GM12878 (cell line): ENCODE results near the gene HNRNPA0. TPM values are rescaled to one million over a fixed set of nuclear protein-coding genes. Genes with fewer than 3 reads are reported as not detected.

Experiments used
- ATAC-seq: fragments of 200-7000 bp; cut with Tn5 transposase; 3 replicates; pipeline ENCODE4 v1.9.1; 2020; ENCODE audit warnings: mild to moderate bottlenecking, moderate library complexity
- BruUV-seq: library from RNA; stranded (reverse); fragments of 400-500 nt; replicated peaks from 2 replicates; lab custom pipeline; 2021; lab: Mats Ljungman, UMichigan
- CTCF ChIA-PET: fragments of 300-600 bp; sonication (Branson Sonifier 250); formaldehyde crosslinking; extraction: SDS; loops from one replicate; lab custom pipeline; 2021; ENCODE audit warnings: inconsistent platforms; lab: Yijun Ruan, JAX
- POLR2A ChIA-PET: fragments of 350-600 bp; formaldehyde crosslinking; extraction: SDS; loops from one replicate; lab custom pipeline; 2021; ENCODE audit warnings: inconsistent platforms; lab: Charles Lee
- RAD21 ChIA-PET: fragments of 300-600 bp; sonication (Branson Sonifier 250); formaldehyde crosslinking; loops from one replicate; lab custom pipeline; 2023; ENCODE audit warnings: antibody characterized with exemption; ENCODE audit not compliant: unreplicated experiment; lab: Charles Lee
- SMC1A ChIA-PET: fragments of 300-600 bp; sonication (Branson Sonifier 250); formaldehyde crosslinking; loops from one replicate; lab custom pipeline; 2023; ENCODE audit not compliant: unreplicated experiment, uncharacterized antibody; lab: Charles Lee
- DNase-seq: peaks from one replicate; pipeline ENCODE4 v3.0.0-alpha.2; 2011; ENCODE audit warnings: low read depth, low spot score
- FAIRE-seq: peaks from 3 replicates; lab custom pipeline; 2011; peaks lifted over from hg19 to GRCh38; lab: Jason Lieb, UNC
- H2AFZ ChIP-seq: 2 replicates; pipeline ENCODE4 v1.6.0; 2011; ENCODE audit warnings: low read depth, low read length, control low read depth; ENCODE audit not compliant: control insufficient read depth
- H3K27ac ChIP-seq: 2 replicates; pipeline ENCODE4 v1.5.1; 2011; ENCODE audit warnings: control low read depth; ENCODE audit not compliant: control insufficient read depth, insufficient read depth
- H3K27me3 ChIP-seq, 2 experiments: replicated peaks in 1 of 2; 2 replicates each; pipeline versions ENCODE4 v1.6.0 to v1.6.1; 2011; ENCODE audit warnings: low read length in 1 of 2; ENCODE audit not compliant: control insufficient read depth in 2 of 2, insufficient read depth in 2 of 2
- H3K36me3 ChIP-seq, 2 experiments: 2 replicates each; pipeline ENCODE4 v1.5.1; 2011; ENCODE audit warnings: low read length in 1 of 2; ENCODE audit not compliant: control insufficient read depth in 2 of 2, insufficient read depth in 2 of 2
- H3K4me1 ChIP-seq: 2 replicates; pipeline ENCODE4 v1.6.1; 2011; ENCODE audit warnings: mild to moderate bottlenecking, low read length, moderate library complexity, mixed read lengths; ENCODE audit not compliant: control insufficient read depth, insufficient read depth
- H3K4me2 ChIP-seq: 2 replicates; pipeline ENCODE4 v1.6.0; 2011; ENCODE audit warnings: control low read depth; ENCODE audit not compliant: control insufficient read depth, insufficient read depth
- H3K4me3 ChIP-seq: fragments of 200-600 bp; sonication (generic); 2 replicates; pipeline ENCODE4 v1.5.1; 2016
- H3K79me2 ChIP-seq: 2 replicates; pipeline ENCODE4 v1.6.0; 2011; ENCODE audit warnings: low read length; ENCODE audit not compliant: control insufficient read depth, insufficient read depth
- H3K9ac ChIP-seq: 2 replicates; pipeline ENCODE4 v1.8.0; 2011; ENCODE audit warnings: low read length, control low read depth, mixed read lengths; ENCODE audit not compliant: control insufficient read depth, insufficient read depth
- H3K9me3 ChIP-seq: replicated peaks from 3 replicates; pipeline ENCODE4 v1.5.1; 2011; ENCODE audit warnings: mild to moderate bottlenecking, low read length; ENCODE audit not compliant: control insufficient read depth, insufficient read depth
- H4K20me1 ChIP-seq: 2 replicates; pipeline ENCODE4 v1.6.0; 2011; ENCODE audit not compliant: control insufficient read depth, insufficient read depth
- BACH1 ChIP-seq: fragments of 450-650 bp; IDR thresholded peaks from 2 replicates; pipeline ENCODE4 v1.6.1; 2017; ENCODE audit warnings: mild to moderate bottlenecking, borderline replicate concordance
- BCLAF1 ChIP-seq: fragments of 450-650 bp; IDR thresholded peaks from 2 replicates; pipeline ENCODE4 v1.6.1; 2017; ENCODE audit warnings: antibody characterized with exemption, mild to moderate bottlenecking, moderate library complexity
- EED ChIP-seq: sonication (generic); IDR thresholded peaks from 2 replicates; pipeline ENCODE4 v1.6.1; 2016; ENCODE audit warnings: antibody characterized with exemption, low read depth
- IRF5 ChIP-seq: fragments of 450-650 bp; IDR thresholded peaks from 2 replicates; pipeline ENCODE4 v1.6.1; 2017; ENCODE audit warnings: borderline replicate concordance
- MYB ChIP-seq: fragments of 150-350 bp; IDR thresholded peaks from 2 replicates; pipeline ENCODE4 v1.6.1; 2014; ENCODE audit warnings: mild to moderate bottlenecking, low read depth, low read length, borderline replicate concordance
- MYC ChIP-seq: IDR thresholded peaks from 2 replicates; pipeline ENCODE4 v1.6.1; 2011; ENCODE audit warnings: mild to moderate bottlenecking, low read length, moderate library complexity, inconsistent platforms; ENCODE audit not compliant: insufficient read depth, insufficient replicate concordance, insufficient read length, severe bottlenecking
- NR2C2 ChIP-seq: IDR thresholded peaks from 2 replicates; pipeline ENCODE4 v1.6.1; 2011; ENCODE audit warnings: borderline replicate concordance, low read depth; ENCODE audit not compliant: control insufficient read depth, insufficient read length
- NRF1 ChIP-seq: conservative IDR thresholded peaks from 2 replicates; pipeline ENCODE4 v1.6.1; 2011; ENCODE audit warnings: mild to moderate bottlenecking, low read depth, low read length, improper control_type of control experiment
- RAD21 ChIP-seq: IDR thresholded peaks from 2 replicates; pipeline ENCODE4 v1.6.1; 2011; ENCODE audit warnings: mild to moderate bottlenecking, low read depth, low read length, moderate library complexity; ENCODE audit not compliant: insufficient read depth
- RUNX3 ChIP-seq: IDR thresholded peaks from 2 replicates; pipeline ENCODE4 v1.6.1; 2012; ENCODE audit warnings: low read length, inconsistent platforms
- SUZ12 ChIP-seq: fragments of 200-600 bp; sonication (generic); IDR thresholded peaks from one replicate; pipeline ENCODE4 v1.6.1; 2018; ENCODE audit warnings: antibody characterized with exemption, mild to moderate bottlenecking; ENCODE audit not compliant: unreplicated experiment
- TBL1XR1 ChIP-seq: IDR thresholded peaks from 2 replicates; pipeline ENCODE4 v1.6.1; 2012; ENCODE audit warnings: low read depth, low read length, improper control_type of control experiment
- TCF3 ChIP-seq: IDR thresholded peaks from 2 replicates; pipeline ENCODE4 v1.6.1; 2012; ENCODE audit warnings: low read depth, mild to moderate bottlenecking, low read length, borderline replicate concordance; ENCODE audit not compliant: insufficient read depth
- TCF7 ChIP-seq: IDR thresholded peaks from 2 replicates; pipeline ENCODE4 v1.6.1; 2014; ENCODE audit warnings: antibody characterized with exemption, borderline replicate concordance
- YY1 ChIP-seq: IDR thresholded peaks from 2 replicates; pipeline ENCODE4 v1.6.1; 2011; ENCODE audit warnings: low read depth, mild to moderate bottlenecking, low read length
- WGBS: methylation state at CpG from one replicate; pipeline ENCODE4 v1.1.6; 2016; ENCODE audit warnings: low lambda C conversion rate; ENCODE audit not compliant: insufficient replicate concordance, insufficient coverage; ENCODE audit errors: missing lambda C conversion rate; 5-methylcytosine and 5-hydroxymethylcytosine counted together
- in situ Hi-C: fragments of 300-500 bp; cut with MboI; formaldehyde crosslinking; loops from 9 replicates; pipeline ENCODE4 v1.14.3; 2018; ENCODE audit warnings: mixed read lengths
- intact Hi-C: fragments of 100-400 bp; cut with micrococcal nuclease; formaldehyde crosslinking; loops from one replicate; pipeline ENCODE4 v1.14.2; 2022; ENCODE audit not compliant: unreplicated experiment
- polyA plus RNA-seq, 11 experiments: library from polyadenylated mRNA; depleted of rRNA in 4 of 11; unstranded in 6 of 11; stranded (reverse) in 5 of 11; fragments of >200 nt; fragmentation: Nextera tagmentation in 4 of 11; fragmentation: Illumina TruSeq in 1 of 11; extraction: Ambion mirVana in 4 of 11; extraction: Trizol in 1 of 11; gene quantifications; 1 replicate in 1 of 11; 2 replicates in 10 of 11; pipeline versions ENCODE4 v1.2.1 to v1.2.3, GENCODE V29; 2011 to 2016; ENCODE audit warnings: inconsistent platforms in 2 of 11, missing spikeins in 2 of 11, low read depth in 1 of 11
- total RNA-seq, 4 experiments: library from RNA; depleted of rRNA in 3 of 4; stranded (reverse); fragments of >200 nt in 3 of 4; fragmentation: Illumina TruSeq in 1 of 4; extraction: Trizol in 1 of 4; gene quantifications; 2 replicates each; pipeline versions ENCODE4 v1.2.1 to v1.2.3, GENCODE V29; 2013 to 2021
- TF ChIP-seq, protein P1 (sequence below): IDR thresholded peaks from 2 replicates; pipeline ENCODE4 v1.6.1; 2011; ENCODE audit warnings: borderline replicate concordance, low read depth, mild to moderate bottlenecking, moderate library complexity, low read length; ENCODE audit not compliant: insufficient read depth, poor library complexity, severe bottlenecking

HNRNPA0 gene
- total and polyA plus RNA-seq, 10 of the 15 experiments (the other 5 are each of a cell fraction or from before 2014, with no cell fraction given): 6.3 to 45.0 (median 12.5) TPM

- H3K79me2 ChIP-seq: no peaks in the 10 kb centered on the region
- H3K27ac ChIP-seq: no peak overlapping the region
- ChIA-PET SMC1A (interaction anchor here (0.6 to 7.3 kb wide), 22 partner anchors 8 to 1059 kb away, joined by 3 to 155 read pairs (median 4); partner anchors contain the start of gene HNRNPA0), POLR2A (interaction anchor here (0.6 to 3.9 kb wide), 8 partner anchors 9 to 114 kb away, joined by 3 to 33 read pairs (median 8); partner anchors contain the start of gene HNRNPA0), CTCF (interaction anchor here (0.6 to 18.4 kb wide), 39 partner anchors 8 to 423 kb away, joined by 3 to 619 read pairs (median 5); partner anchors contain the start of gene HNRNPA0), RAD21 (interaction anchor here (0.6 to 6.5 kb wide), 21 partner anchors 8 to 423 kb away, joined by 3 to 168 read pairs (median 4); no protein-coding TSS in a partner anchor)
- no peak overlapping the region for H2AFZ ChIP-seq
- in situ Hi-C loops (loop anchor here (5.0 kb wide), 1 partner anchor 116 kb away; no protein-coding TSS in a partner anchor), intact Hi-C loops (loop anchor here (1.0 kb wide), 2 partner anchors 83 to 114 kb away; no protein-coding TSS in a partner anchor)
- no TSS peak for BruUV-seq
- H3K27me3 ChIP-seq: no peaks in the 10 kb centered on the region
- ATAC-seq (peak; percentile 84), DNase-seq (no peak), FAIRE-seq (peak; percentile 47)
- H3K9me3 ChIP-seq: no peaks in the 10 kb centered on the region; the same call in 2 of the 3 replicates
- 97% methylated on average over 3 of the region's 4 CpGs for WGBS
- H3K4me1 ChIP-seq: no peaks in the 10 kb centered on the region; the same call in 1 of the 2 replicates
- H3K4me3 ChIP-seq: no peak overlapping the region
- no peaks in the 10 kb centered on the region for H4K20me1 ChIP-seq
- H3K9ac ChIP-seq: no peak overlapping the region
- H3K4me2 ChIP-seq: no peak overlapping the region
- no peaks in the 10 kb centered on the region for H3K36me3 ChIP-seq
- TF ChIP-seq RAD21 (peak; percentile 82), NRF1 (no peak), IRF5 (no peak), NR2C2 (no peak), BACH1 (no peak), MYC (no peak), SUZ12 (no peak), YY1 (0 out of 2 replicates have a peak, but pooled peaks have one; percentile 20), TCF7 (no peak), MYB (no peak), EED (no peak), BCLAF1 (no peak), TCF3 (no peak), RUNX3 (no peak), TBL1XR1 (no peak)
- TF ChIP-seq, protein P1, sequence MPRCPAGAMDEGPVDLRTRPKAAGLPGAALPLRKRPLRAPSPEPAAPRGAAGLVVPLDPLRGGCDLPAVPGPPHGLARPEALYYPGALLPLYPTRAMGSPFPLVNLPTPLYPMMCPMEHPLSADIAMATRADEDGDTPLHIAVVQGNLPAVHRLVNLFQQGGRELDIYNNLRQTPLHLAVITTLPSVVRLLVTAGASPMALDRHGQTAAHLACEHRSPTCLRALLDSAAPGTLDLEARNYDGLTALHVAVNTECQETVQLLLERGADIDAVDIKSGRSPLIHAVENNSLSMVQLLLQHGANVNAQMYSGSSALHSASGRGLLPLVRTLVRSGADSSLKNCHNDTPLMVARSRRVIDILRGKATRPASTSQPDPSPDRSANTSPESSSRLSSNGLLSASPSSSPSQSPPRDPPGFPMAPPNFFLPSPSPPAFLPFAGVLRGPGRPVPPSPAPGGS: no peak
These were observed 11.0 kb downstream of the HNRNPA0 start for GRCh38 chr5:137743031-137743640.
